HCT116 (cell line): ENCODE measurements around the gene WDR31. TPM values are rescaled to one million over a fixed set of nuclear protein-coding genes. Genes with fewer than 3 reads are reported as not detected.

Source experiments
- ATAC-seq: fragments of 200-7000 bp; cut with Tn5 transposase; 2 replicates; pipeline ENCODE4 v1.9.1; 2020; ENCODE audit warnings: mild to moderate bottlenecking, moderate library complexity
- BruUV-seq: library from RNA; stranded (reverse); fragments of 400-500 nt; replicated peaks from 2 replicates; lab custom pipeline; 2021; lab: Mats Ljungman, UMichigan
- CTCF ChIA-PET: fragments of 300-600 bp; sonication (Branson Sonifier 250); formaldehyde crosslinking; loops from one replicate; lab custom pipeline; 2021; ENCODE audit warnings: antibody characterized with exemption; lab: Charles Lee
- POLR2A ChIA-PET: fragments of 300-600, 350-600 bp; sonication (Branson Sonifier 250); formaldehyde crosslinking; loops from one replicate; lab custom pipeline; 2021; ENCODE audit warnings: antibody characterized with exemption; lab: Charles Lee
- RAD21 ChIA-PET, 2 experiments: fragments of 300-600 bp; sonication (Branson Sonifier 250); formaldehyde crosslinking; loops; one replicate each; lab custom pipeline; 2023; ENCODE audit warnings: low total read pairs in 2 of 2; ENCODE audit not compliant: uncharacterized antibody in 2 of 2, unreplicated experiment in 2 of 2, low non-redundant PET in 1 of 2; lab: Charles Lee
- DNase-seq: peaks from one replicate; pipeline ENCODE4 v3.0.0-alpha.2; 2010; ENCODE audit warnings: low read depth, low spot score
- H2AFZ ChIP-seq: fragments of 200-600 bp; shearing (Covaris generic), sonication (generic); 2 replicates; pipeline ENCODE4 v1.6.1; 2017; ENCODE audit warnings: low read depth, mixed run types, mixed read lengths, antibody characterized with exemption, low read length; ENCODE audit not compliant: poor library complexity, severe bottlenecking
- H3K27ac ChIP-seq: 2 replicates; pipeline ENCODE4 v1.5.1; 2012; ENCODE audit warnings: low read depth, low read length
- H3K27me3 ChIP-seq: fragments of 200-600 bp; sonication (generic); 2 replicates; pipeline ENCODE4 v1.6.1; 2016; ENCODE audit warnings: mixed run types, low read length, mixed read lengths; ENCODE audit not compliant: insufficient read depth
- H3K36me3 ChIP-seq, 2 experiments: fragments of 200-500 bp in 1 of 2; fragments of 200-600 bp in 1 of 2; sonication (Bioruptor generic) in 1 of 2; sonication (generic) in 1 of 2; 2 replicates each; pipeline versions ENCODE4 v1.5.1 to v1.6.1; 2014 to 2016; ENCODE audit warnings: low read length in 2 of 2, inconsistent platforms in 1 of 2, mixed read lengths in 1 of 2, mixed run types in 1 of 2; ENCODE audit not compliant: insufficient read depth in 2 of 2, control insufficient read depth in 1 of 2
- H3K4me1 ChIP-seq, 2 experiments: fragments of 200-600 bp in 1 of 2; sonication (generic) in 1 of 2; 2 replicates each; pipeline versions ENCODE4 v1.5.1 to v1.6.1; 2012 to 2017; ENCODE audit warnings: low read length in 2 of 2, inconsistent platforms in 1 of 2, mild to moderate bottlenecking in 1 of 2, mixed read lengths in 1 of 2, mixed run types in 1 of 2, moderate library complexity in 1 of 2; ENCODE audit not compliant: insufficient read depth in 2 of 2, control insufficient read depth in 1 of 2
- H3K4me2 ChIP-seq: fragments of 200-600 bp; sonication (generic); 2 replicates; pipeline ENCODE4 v1.6.1; 2017; ENCODE audit warnings: mixed run types, low read length, mixed read lengths
- H3K4me3 ChIP-seq, 2 experiments: fragments of 200-600 bp in 1 of 2; sonication (generic) in 1 of 2; replicated peaks in 1 of 2; 2 replicates each; pipeline ENCODE4 v1.5.1; 2011 to 2016; ENCODE audit warnings: low read length in 2 of 2, control low read depth in 1 of 2, low read depth in 1 of 2, mild to moderate bottlenecking in 1 of 2, mixed read lengths in 1 of 2, mixed run types in 1 of 2
- H3K79me2 ChIP-seq: fragments of 200-600 bp; sonication (generic); 2 replicates; pipeline ENCODE4 v1.6.1; 2017; ENCODE audit warnings: mild to moderate bottlenecking, mixed run types, low read length, moderate library complexity, mixed read lengths; ENCODE audit not compliant: insufficient read depth
- H3K9ac ChIP-seq: fragments of 200-600 bp; sonication (generic); 2 replicates; pipeline ENCODE4 v1.6.1; 2016; ENCODE audit warnings: low read length, mixed read lengths
- H3K9me2 ChIP-seq: fragments of 200-600 bp; sonication (generic), shearing (Covaris generic); 2 replicates; pipeline ENCODE4 v1.6.1; 2017; ENCODE audit warnings: mixed run types, mild to moderate bottlenecking, moderate library complexity; ENCODE audit not compliant: insufficient read depth
- H3K9me3 ChIP-seq, 2 experiments: fragments of 200-500 bp in 1 of 2; fragments of 200-600 bp in 1 of 2; sonication (Bioruptor generic) in 1 of 2; sonication (generic) in 1 of 2; 2 replicates each; pipeline ENCODE4 v1.6.1; 2014 to 2017; ENCODE audit warnings: low read length in 2 of 2, mixed read lengths in 2 of 2, inconsistent platforms in 1 of 2, low read depth in 1 of 2, mild to moderate bottlenecking in 1 of 2, mixed run types in 1 of 2, moderate library complexity in 1 of 2; ENCODE audit not compliant: control insufficient read depth in 1 of 2, insufficient read depth in 1 of 2
- H4K20me1 ChIP-seq: fragments of 200-600 bp; sonication (generic), shearing (Covaris generic); 2 replicates; pipeline ENCODE4 v1.6.1; 2017; ENCODE audit warnings: mixed run types, mild to moderate bottlenecking, moderate library complexity; ENCODE audit not compliant: insufficient read depth
- ELF1 ChIP-seq: IDR thresholded peaks from 2 replicates; pipeline ENCODE4 v1.6.1; 2012; ENCODE audit warnings: low read depth, borderline replicate concordance
- EZH2 ChIP-seq: fragments of 200-600 bp; sonication (generic); IDR thresholded peaks from 2 replicates; pipeline ENCODE4 v1.6.1; 2017; ENCODE audit warnings: antibody characterized with exemption, mixed run types
- SP1 ChIP-seq: IDR thresholded peaks from 2 replicates; pipeline ENCODE4 v1.6.1; 2012; ENCODE audit warnings: low read depth
- TCF7L2 ChIP-seq: IDR thresholded peaks from 2 replicates; pipeline ENCODE4 v1.7.0; 2011; ENCODE audit warnings: borderline replicate concordance, inconsistent platforms; ENCODE audit not compliant: insufficient read depth, insufficient read length; ENCODE audit errors: extremely low read depth
- YY1 ChIP-seq: IDR thresholded peaks from 2 replicates; pipeline ENCODE4 v1.6.1; 2011; ENCODE audit warnings: low read length, low read depth, moderate library complexity, mild to moderate bottlenecking; ENCODE audit not compliant: insufficient replicate concordance; ENCODE audit errors: extremely low read depth
- ZFX ChIP-seq: fragments of 450-650 bp; IDR thresholded peaks from 2 replicates; pipeline ENCODE4 v1.6.1; 2017
- intact Hi-C: fragments of 100-400 bp; cut with micrococcal nuclease; formaldehyde crosslinking; loops from 2 replicates; pipeline ENCODE4 v1.10.0; 2022
- total RNA-seq: library from RNA; stranded (reverse); gene quantifications from one replicate; pipeline ENCODE4 v1.2.1, GENCODE V29; 2021; ENCODE audit not compliant: unreplicated experiment
- TF ChIP-seq, protein P1 (sequence below): IDR thresholded peaks from 2 replicates; pipeline ENCODE4 v1.6.1; 2011; ENCODE audit warnings: mild to moderate bottlenecking, low read length, moderate library complexity; ENCODE audit not compliant: insufficient replicate concordance; ENCODE audit errors: extremely low read depth
- TF ChIP-seq, protein P2 (sequence below): IDR thresholded peaks from 2 replicates; pipeline ENCODE4 v1.6.1; 2012

The WDR31 gene
- total RNA-seq, 1 experiment from 2014 or later: 5.9 TPM

DNA sequence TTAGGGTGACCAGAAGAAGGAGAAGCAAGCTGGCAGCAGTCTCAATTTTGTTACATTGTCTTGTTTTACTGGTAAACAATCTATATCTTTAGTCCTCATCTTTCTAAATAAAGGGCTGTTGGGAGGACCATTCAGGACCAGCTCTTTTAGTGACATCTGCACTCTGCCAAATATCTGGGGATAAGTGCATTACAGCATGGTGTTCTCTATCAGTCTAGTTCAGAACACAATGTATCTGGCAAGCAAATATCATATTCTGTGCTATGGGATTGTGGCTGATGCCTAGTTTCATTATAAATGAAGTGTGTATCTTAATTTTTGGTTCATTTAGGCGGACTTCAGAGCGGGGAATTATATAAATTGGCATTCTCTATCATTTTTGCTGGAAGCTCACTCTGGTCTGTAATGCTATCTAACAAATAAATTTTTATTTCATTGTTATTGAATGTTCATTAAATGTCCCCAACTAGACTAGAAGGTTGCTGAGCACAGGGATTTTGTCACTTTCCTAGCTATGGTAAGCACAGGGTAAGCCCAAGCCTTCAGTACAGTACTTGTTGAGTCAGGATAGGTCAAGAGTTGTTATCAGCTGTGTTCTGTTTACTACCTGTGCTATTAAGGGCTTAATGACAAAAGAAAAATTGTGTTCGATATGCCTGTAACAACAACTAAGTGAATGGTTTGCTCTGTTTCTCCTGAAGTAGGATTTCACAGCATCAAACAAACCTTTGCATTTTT is 11.9 kb downstream of the WDR31 start:
- Histone ChIP-seq H3K4me3 (no peak overlapping the region), H2AFZ (no peak overlapping the region), H3K27me3 (no peaks in the 10 kb centered on the region), H3K4me2 (no peak overlapping the region), H3K9ac (no peak overlapping the region), H3K27ac (no peak overlapping the region), H3K36me3 (peaks cover 0 to 2% of the 10 kb centered on the region in 2 experiments; a peak in 1 of 4 replicates), H4K20me1 (no peaks in the 10 kb centered on the region), H3K4me1 (no peaks in the 10 kb centered on the region), H3K79me2 (no peaks in the 10 kb centered on the region), H3K9me3 (no peaks in the 10 kb centered on the region), H3K9me2 (no peaks in the 10 kb centered on the region)
- intact Hi-C loops: no loop called here
- no peak for ATAC-seq
- no peak for DNase-seq
- ChIA-PET RAD21 (no interaction called here), CTCF (no interaction called here), POLR2A (interaction anchor here (0.8 to 0.9 kb wide), 2 partner anchors 9 to 82 kb away, joined by 3 to 4 read pairs; partner anchors contain the start of genes C9orf43 and POLE3)
- BruUV-seq: no TSS peak
- TF ChIP-seq YY1 (no peak), TCF7L2 (no peak), ZFX (no peak), EZH2 (no peak), ELF1 (no peak), SP1 (no peak)
- TF ChIP-seq, protein P1, sequence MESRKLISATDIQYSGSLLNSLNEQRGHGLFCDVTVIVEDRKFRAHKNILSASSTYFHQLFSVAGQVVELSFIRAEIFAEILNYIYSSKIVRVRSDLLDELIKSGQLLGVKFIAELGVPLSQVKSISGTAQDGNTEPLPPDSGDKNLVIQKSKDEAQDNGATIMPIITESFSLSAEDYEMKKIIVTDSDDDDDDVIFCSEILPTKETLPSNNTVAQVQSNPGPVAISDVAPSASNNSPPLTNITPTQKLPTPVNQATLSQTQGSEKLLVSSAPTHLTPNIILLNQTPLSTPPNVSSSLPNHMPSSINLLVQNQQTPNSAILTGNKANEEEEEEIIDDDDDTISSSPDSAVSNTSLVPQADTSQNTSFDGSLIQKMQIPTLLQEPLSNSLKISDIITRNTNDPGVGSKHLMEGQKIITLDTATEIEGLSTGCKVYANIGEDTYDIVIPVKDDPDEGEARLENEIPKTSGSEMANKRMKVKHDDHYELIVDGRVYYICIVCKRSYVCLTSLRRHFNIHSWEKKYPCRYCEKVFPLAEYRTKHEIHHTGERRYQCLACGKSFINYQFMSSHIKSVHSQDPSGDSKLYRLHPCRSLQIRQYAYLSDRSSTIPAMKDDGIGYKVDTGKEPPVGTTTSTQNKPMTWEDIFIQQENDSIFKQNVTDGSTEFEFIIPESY: no peak
- TF ChIP-seq, protein P2, sequence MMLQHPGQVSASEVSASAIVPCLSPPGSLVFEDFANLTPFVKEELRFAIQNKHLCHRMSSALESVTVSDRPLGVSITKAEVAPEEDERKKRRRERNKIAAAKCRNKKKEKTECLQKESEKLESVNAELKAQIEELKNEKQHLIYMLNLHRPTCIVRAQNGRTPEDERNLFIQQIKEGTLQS: no peak
